ENCODE measurements around the gene COX4I1.
"Not testable (repeated sequence)": the region's sequence is repeated elsewhere in the genome, so short reads cannot be mapped to it uniquely, and the experiment has no call there.

The COX4I1 gene

GRCh38 chr16:85805442-85806045 is 6.0 kb downstream of the COX4I1 start:
- no peak for DNase-seq

GRCh38 chr16:85806539-85806938 is 7.0 kb downstream of the COX4I1 start:
- DNase-seq = no peak

- not testable (repeated sequence) for DNase-seq
Observed at GRCh38 chr16:85807340-85807739, 7.8 kb downstream of the COX4I1 start.

- not testable (repeated sequence) for DNase-seq
Observed at GRCh38 chr16:85808104-85808503, 8.6 kb downstream of the COX4I1 start.

GRCh38 chr16:85808926-85809325 is 9.4 kb downstream of the COX4I1 start:
- no peak for DNase-seq

GRCh38 chr16:85809645-85810044 is 10.2 kb downstream of the COX4I1 start:
- DNase-seq = no peak

GRCh38 chr16:85810097-85810741 is 10.7 kb downstream of the COX4I1 start:
- DNase-seq = no peak

GRCh38 chr16:85810742-85811115 is 11.2 kb downstream of the COX4I1 start:
- DNase-seq = no peak

- no peak for DNase-seq
Observed at GRCh38 chr16:85812031-85812807, 12.7 kb downstream of the COX4I1 start.

GRCh38 chr16:85812811-85813700 is 13.6 kb downstream of the COX4I1 start:
- DNase-seq = no peak

GRCh38 chr16:85816159-85816558 is 16.7 kb downstream of the COX4I1 start:
- DNase-seq = no peak

- not testable (repeated sequence) for DNase-seq
Observed at GRCh38 chr16:85817195-85817594, 17.7 kb downstream of the COX4I1 start.

- peak; percentile 91 for DNase-seq
Observed at GRCh38 chr16:85819245-85819644, 19.8 kb downstream of the COX4I1 start.

- DNase-seq = no peak
Observed at GRCh38 chr16:85819771-85820170, 20.3 kb downstream of the COX4I1 start.

- DNase-seq = no peak
Observed at GRCh38 chr16:85820604-85821372, 21.3 kb downstream of the COX4I1 start.

- DNase-seq = peak; percentile 81 to 90
Observed at GRCh38 chr16:85821390-85822135, 22.1 kb downstream of the COX4I1 start.

- no peak for DNase-seq
Observed at GRCh38 chr16:85822145-85822544, 22.6 kb downstream of the COX4I1 start.

GRCh38 chr16:85823328-85823920 is 23.9 kb downstream of the COX4I1 start:
- no peak for DNase-seq

GRCh38 chr16:85824161-85825135 is 25.0 kb downstream of the COX4I1 start:
- no peak for DNase-seq

- DNase-seq = no peak
Observed at GRCh38 chr16:85825326-85825725, 25.8 kb downstream of the COX4I1 start.
